Middle frontal gyrus (tissue), 1 donor: Measurements from ENCODE around the gene MBNL1.
A peak's percentile ranks its signal among the peaks of the same experiment; 100 is the strongest.

Experiments used
- DNase-seq: peaks from one replicate; pipeline ENCODE4 v3.0.0-alpha.2; 2015; ENCODE audit warnings: low spot score; ENCODE audit errors: extremely low spot score

The MBNL1 gene

DNA sequence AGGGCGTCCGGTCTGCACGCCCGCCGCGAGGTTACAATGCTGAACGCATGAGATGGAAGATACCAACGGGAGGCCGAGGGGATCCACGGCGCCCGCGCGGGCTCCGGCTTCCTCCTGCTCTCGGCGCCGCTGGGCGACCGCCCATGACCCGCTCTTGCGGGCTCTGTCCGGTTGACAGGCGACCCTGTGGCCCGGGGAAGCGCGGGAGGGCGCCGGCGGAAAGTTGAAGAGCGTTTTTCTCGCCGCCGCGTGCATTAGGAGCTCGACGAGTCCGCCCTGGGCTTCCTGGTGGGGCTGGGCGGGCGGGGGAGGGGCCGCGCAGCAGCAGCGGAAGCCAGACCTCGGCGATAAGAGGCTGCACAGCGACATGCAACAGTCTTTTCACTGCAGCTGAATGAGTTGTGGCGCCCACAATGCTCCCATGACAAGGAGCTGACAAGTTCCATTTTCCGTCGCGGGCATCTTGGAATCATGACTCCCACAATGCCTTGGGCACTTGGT is at the start of gene MBNL1:
MBNL1 (plus strand) TSS at position 375 of the 501 bp plus-strand sequence. CDS start 31,265 bp downstream, outside the sequence.
- DNase-seq, result peak; percentile 57

DNA sequence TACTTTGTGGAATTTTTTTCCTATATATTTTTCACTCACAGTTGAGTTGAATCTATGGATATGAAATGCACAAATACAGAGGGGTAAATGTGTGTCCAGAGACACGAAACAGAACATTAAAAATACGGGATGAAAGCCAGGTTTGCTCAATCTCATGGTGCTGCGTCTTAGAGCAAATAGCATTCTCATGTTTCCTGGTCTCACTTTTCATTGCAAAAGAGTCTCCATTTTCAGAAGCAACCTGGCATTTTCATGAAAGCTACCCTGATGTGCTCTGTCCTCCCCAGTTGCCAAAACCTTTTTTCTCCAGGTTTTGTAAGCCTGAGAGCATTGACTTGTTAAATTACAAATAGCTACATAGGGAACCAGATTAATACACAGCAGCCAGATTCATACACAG is 49.5 kb upstream of the MBNL1 start:
- DNase-seq, result no peak

DNA sequence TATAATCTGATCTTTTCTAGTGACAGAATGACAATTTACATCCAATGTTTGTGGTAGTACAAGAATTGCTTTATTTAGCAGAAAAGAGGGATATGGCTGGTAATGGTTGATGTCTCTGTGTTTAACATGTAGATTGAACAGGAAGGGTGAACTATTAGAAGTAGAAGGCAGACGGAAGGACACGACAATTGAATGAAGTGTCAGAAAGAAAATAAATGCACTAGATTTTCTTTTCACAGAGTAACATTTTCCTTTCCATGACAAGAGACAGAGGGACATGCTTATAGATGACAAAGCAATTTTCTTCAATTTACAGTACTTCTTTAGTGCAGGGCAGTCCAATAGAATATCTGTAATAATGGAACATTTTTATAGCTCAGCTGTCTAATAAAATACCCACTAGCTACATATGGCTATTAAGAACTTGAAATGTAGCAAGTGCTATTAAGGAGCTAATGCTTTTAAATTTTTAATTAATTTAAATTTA is 48.9 kb upstream of the MBNL1 start:
- no peak for DNase-seq

DNA sequence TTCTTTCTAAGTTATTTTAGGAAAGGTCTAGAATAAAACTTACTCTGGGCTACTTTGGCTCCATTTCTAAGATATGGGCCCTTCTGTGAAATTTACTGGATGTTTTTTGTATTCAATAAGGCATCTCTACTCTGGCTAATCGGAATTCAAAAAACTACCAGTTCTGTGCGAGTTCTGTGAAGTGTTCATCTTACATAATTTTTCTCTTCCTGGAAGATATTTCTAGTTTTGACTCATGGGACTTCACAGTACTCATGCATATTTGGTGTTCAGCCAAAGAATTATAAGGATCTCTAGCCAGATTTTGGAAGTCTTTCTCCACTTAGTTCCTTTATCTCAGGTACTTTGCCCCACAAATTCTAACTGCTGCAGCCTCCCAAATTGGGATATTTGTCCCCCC is 46.4 kb upstream of the MBNL1 start:
- DNase-seq, result no peak

DNA sequence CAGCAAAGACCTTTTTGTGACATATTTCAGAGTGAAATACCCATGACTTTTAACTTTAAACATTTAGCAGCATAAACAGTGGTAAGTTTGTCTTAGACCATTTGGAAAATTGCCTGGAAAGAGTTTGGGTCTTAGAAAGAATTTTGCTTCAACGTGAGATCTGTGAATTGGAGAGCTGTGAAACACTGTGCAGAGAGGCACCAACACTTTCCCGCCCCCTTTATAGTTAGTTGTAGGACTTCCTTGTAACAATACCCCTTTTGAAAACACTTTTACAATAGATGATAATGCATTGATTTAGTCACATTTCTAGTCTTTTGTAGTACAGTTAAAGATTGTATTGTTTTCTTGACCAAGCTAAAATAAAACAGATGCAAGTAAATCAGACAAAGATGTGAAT is 43.5 kb upstream of the MBNL1 start:
- no peak for DNase-seq

DNA sequence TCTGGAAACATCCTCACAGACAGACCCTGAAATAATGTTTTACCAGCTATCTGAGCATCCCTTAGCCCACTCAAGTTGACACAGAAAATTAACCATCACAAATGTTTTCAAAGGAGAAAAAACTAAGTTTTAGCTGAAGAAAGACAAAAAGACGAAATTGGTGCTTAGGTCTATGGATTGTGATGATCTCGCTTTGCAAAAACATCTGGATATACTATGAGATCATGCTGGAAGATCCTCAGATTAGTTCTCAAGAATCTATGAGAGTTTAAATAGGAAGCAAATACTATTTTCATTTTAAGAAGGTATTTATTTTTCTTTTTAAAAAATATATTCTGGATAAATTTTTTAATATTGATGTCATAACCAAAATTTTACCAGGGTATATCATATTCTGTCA is 42.6 kb upstream of the MBNL1 start:
- no peak for DNase-seq

GRCh38 chr3:152227027-152227426 is 41.7 kb upstream of the MBNL1 start:
- DNase-seq, result no peak

- no peak for DNase-seq
Observed at GRCh38 chr3:152229692-152230091, 39.0 kb upstream of the MBNL1 start.

- no peak for DNase-seq
Observed at GRCh38 chr3:152230370-152230769, 38.4 kb upstream of the MBNL1 start.

GRCh38 chr3:152232001-152232400 is 36.7 kb upstream of the MBNL1 start:
- DNase-seq, result no peak

GRCh38 chr3:152232679-152233078 is 36.0 kb upstream of the MBNL1 start:
- no peak for DNase-seq

GRCh38 chr3:152234657-152235375 is 33.9 kb upstream of the MBNL1 start:
- DNase-seq, result no peak

- no peak for DNase-seq
Observed at GRCh38 chr3:152235709-152236298, 32.9 kb upstream of the MBNL1 start.

- DNase-seq, result no peak
Observed at GRCh38 chr3:152236716-152237115, 32.0 kb upstream of the MBNL1 start.

DNA sequence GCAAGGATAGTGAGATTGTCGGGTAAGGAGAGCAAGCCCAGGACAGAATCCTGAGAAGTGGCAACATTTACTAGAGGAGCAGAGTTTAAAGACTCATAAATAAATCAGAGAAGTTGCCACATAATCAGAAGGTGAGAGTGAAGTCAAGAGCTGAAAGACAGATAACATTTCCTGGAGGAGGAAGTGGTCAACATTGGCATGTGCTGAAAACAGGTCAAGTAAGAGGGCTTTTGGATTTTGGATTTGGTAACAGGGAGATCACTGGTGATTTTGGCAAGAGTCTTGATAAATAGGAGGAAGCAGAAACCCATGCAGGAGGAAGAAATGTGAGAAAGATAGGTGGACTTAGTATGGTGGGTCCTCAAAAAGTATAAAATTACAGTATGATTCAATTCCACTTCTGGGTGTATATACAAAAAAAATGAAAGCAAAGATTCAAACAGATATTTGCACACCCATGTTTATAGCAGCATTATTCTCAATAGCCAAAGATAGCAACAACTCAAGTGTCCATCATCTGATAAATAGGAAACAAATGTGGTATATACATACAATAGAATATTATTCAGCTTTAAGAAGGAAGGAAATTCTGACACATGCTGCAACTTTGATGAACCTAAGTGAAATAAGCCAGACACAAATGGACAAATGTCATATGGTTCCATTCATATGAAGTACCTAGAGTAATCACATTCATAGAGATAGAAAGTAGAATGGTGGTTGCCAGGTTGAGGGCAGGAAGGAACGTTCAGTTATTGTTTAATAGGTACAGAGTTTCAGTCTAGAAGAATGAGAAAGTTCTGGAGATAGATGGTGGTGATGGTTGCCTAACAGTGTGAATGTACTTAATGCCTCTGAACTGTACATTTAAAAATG is 27.3 kb upstream of the MBNL1 start:
- DNase-seq, result no peak

DNA sequence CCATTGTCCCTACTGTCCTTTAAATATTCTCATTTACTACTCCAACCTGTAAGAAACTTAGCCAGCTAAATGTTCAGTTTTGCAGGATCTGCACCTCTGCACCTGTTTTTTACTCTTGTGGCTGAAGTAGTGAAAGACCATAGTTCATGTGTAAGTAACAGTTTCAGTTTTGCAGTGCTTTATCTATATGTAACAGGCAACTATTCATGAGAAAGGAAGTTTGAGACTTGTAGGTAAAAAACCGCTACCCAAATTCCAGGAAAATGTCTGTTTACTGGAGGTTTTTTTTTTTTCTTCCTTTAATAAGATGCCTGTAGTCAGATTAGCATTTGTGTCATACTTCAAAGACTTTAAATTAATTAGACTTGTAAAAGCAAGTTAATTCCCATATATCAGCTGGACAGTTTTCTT is 25.4 kb upstream of the MBNL1 start:
- DNase-seq, result no peak

- DNase-seq, result no peak
Observed at GRCh38 chr3:152243721-152244516, 24.8 kb upstream of the MBNL1 start.

DNA sequence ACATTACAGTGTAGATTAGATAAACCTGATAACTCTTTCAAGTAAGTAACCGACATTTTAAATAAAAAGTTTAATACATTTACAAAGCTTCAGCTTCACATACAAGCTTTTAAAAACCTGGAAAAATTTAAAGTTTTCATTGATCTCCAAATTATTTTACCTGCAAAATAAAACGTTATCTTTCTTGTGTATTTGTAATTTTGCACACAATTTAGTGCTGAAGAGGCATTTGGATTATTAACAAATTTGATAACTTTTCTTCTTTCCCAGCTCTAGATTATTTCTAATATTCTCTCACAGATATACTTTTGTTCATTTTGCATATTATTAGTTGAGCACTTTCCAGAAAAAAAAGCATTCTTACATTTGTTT is 24.2 kb upstream of the MBNL1 start:
- DNase-seq, result no peak

- DNase-seq, result no peak
Observed at GRCh38 chr3:152245498-152246170, 23.1 kb upstream of the MBNL1 start.

DNA sequence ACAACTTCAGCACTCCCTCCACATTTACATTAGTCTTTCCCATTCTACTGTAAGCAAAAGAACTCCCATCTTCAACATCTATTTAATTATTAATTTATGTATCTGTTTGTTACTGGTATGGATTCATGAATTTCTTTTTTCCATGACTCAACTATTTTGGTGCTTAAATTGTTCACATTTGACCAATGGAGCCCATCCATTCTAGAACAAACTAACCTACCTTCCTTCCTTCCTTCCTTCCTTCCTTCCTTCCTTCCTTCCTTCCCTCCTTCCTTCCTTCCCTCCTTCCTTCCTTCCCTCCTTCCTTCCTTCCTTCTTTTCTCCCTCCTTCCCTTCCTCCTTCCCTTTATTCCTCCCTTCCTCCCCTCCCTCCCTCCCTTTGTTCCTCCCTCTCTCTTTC is 16.8 kb upstream of the MBNL1 start:
- DNase-seq, result no peak

DNA sequence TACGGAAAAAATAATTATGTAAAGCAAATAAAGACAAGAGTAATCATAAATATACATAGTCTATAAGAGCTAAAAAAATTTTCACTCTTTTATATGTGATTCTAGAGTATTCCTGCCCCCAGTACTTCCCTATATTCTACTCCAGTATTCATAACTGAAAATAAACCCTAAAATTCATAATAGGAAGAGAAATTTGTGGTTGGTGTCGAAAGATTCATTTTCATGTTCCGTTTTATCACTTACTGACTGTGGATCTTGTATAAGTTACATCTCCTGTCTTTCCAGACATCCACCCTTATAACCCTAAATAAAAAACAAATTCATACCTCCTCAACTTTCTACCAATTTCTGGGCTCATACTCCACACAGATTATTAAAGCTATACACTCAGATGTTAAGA is 16.0 kb upstream of the MBNL1 start:
- DNase-seq, result no peak
